WTC11 (cell line): ENCODE results near the gene GPR17. TPM values are rescaled to one million over a fixed set of nuclear protein-coding genes. Genes with fewer than 3 reads are reported as not detected.

Experiments
- ATAC-seq: fragments of 200-7000 bp; cut with Tn5 transposase; 2 replicates; pipeline ENCODE4 v1.10.0; 2021; ENCODE audit warnings: mild to moderate bottlenecking, moderate library complexity
- CTCF ChIA-PET: fragments of 300-600 bp; sonication (Branson Sonifier 250); formaldehyde crosslinking; loops from one replicate; lab custom pipeline; 2021; ENCODE audit warnings: antibody characterized with exemption; lab: Charles Lee
- POLR2A ChIA-PET: fragments of 350-600 bp; sonication (Branson Sonifier 250); formaldehyde crosslinking; loops from one replicate; lab custom pipeline; 2021; ENCODE audit warnings: antibody characterized with exemption; lab: Charles Lee
- DNase-seq: peaks from one replicate; pipeline ENCODE4 v3.0.0; 2021; ENCODE audit warnings: low spot score
- H3K27ac Mint-ChIP-seq: 2 replicates; pipeline ENCODE4 v1.8.0; 2021; ENCODE audit warnings: mixed read lengths
- H3K27me3 Mint-ChIP-seq: 2 replicates; pipeline ENCODE4 v1.8.0; 2021; ENCODE audit warnings: low read depth, mild to moderate bottlenecking, moderate library complexity, mixed read lengths
- H3K36me3 Mint-ChIP-seq: 2 replicates; pipeline ENCODE4 v1.8.0; 2021; ENCODE audit warnings: mixed read lengths
- H3K4me1 Mint-ChIP-seq: 2 replicates; pipeline ENCODE4 v1.8.0; 2022; ENCODE audit warnings: mixed read lengths
- H3K4me3 Mint-ChIP-seq: 2 replicates; pipeline ENCODE4 v1.8.0; 2021; ENCODE audit warnings: mild to moderate bottlenecking, moderate library complexity, mixed read lengths
- H3K9me3 Mint-ChIP-seq: 2 replicates; pipeline ENCODE4 v1.8.0; 2021; ENCODE audit warnings: mixed read lengths
- ATF1 ChIP-seq: sonication (generic); formaldehyde crosslinking; IDR thresholded peaks from 2 replicates; pipeline ENCODE4 v1.8.1; 2023; ENCODE audit warnings: mild to moderate bottlenecking, moderate library complexity, missing genetic modification reagents
- E2F1 ChIP-seq: sonication (generic); formaldehyde crosslinking; IDR thresholded peaks from 2 replicates; pipeline ENCODE4 v1.8.0; 2022; ENCODE audit warnings: mild to moderate bottlenecking, missing genetic modification reagents
- E2F4 ChIP-seq: sonication (generic); formaldehyde crosslinking; IDR thresholded peaks from 2 replicates; pipeline ENCODE4 v1.8.1; 2022; ENCODE audit warnings: low read depth, mild to moderate bottlenecking, moderate library complexity, missing genetic modification reagents, borderline replicate concordance
- ELF4 ChIP-seq: sonication (generic); formaldehyde crosslinking; IDR thresholded peaks from 2 replicates; pipeline ENCODE4 v1.8.1; 2022; ENCODE audit warnings: low read depth, mild to moderate bottlenecking, moderate library complexity, missing genetic modification reagents
- ETV6 ChIP-seq: sonication (generic); formaldehyde crosslinking; IDR thresholded peaks from 2 replicates; pipeline ENCODE4 v1.8.1; 2022; ENCODE audit warnings: mild to moderate bottlenecking, missing genetic modification reagents
- FOXJ3 ChIP-seq: sonication (generic); formaldehyde crosslinking; IDR thresholded peaks from 2 replicates; pipeline ENCODE4 v1.9.0; 2021; ENCODE audit warnings: missing genetic modification reagents, mild to moderate bottlenecking, borderline replicate concordance
- GTF2I ChIP-seq: fragments of 250-450 bp; sonication (Bioruptor Pico); conservative IDR thresholded peaks from 2 replicates; pipeline ENCODE4 v1.4.0; 2021; ENCODE audit warnings: mild to moderate bottlenecking
- JUN ChIP-seq: sonication (generic); formaldehyde crosslinking; IDR thresholded peaks from 2 replicates; pipeline ENCODE4 v1.8.0; 2023; ENCODE audit warnings: mild to moderate bottlenecking, missing genetic modification reagents
- MXD4 ChIP-seq: fragments of 250-450 bp; sonication (Bioruptor Pico); IDR thresholded peaks from 2 replicates; pipeline ENCODE4 v1.8.0; 2021; ENCODE audit warnings: mild to moderate bottlenecking, moderate library complexity, borderline replicate concordance
- PRDM15 ChIP-seq: sonication (generic); formaldehyde crosslinking; IDR thresholded peaks from 2 replicates; pipeline ENCODE4 v1.8.0; 2022; ENCODE audit warnings: missing genetic modification reagents
- TEAD4 ChIP-seq: sonication (generic); formaldehyde crosslinking; IDR thresholded peaks from 2 replicates; pipeline ENCODE4 v1.8.0; 2022; ENCODE audit warnings: mild to moderate bottlenecking, missing genetic modification reagents
- ZNF138 ChIP-seq: sonication (generic); formaldehyde crosslinking; conservative IDR thresholded peaks from 2 replicates; pipeline ENCODE4 v1.8.1; 2022; ENCODE audit warnings: mild to moderate bottlenecking, moderate library complexity, missing genetic modification reagents
- ZNF219 ChIP-seq: sonication (generic); formaldehyde crosslinking; IDR thresholded peaks from 2 replicates; pipeline ENCODE4 v1.8.0; 2023; ENCODE audit warnings: missing genetic modification reagents, mild to moderate bottlenecking, borderline replicate concordance
- ZNF416 ChIP-seq: fragments of 250-450 bp; sonication (Bioruptor Pico); IDR thresholded peaks from 2 replicates; pipeline ENCODE4 v1.9.0; 2021; ENCODE audit warnings: mild to moderate bottlenecking, inconsistent platforms
- ZNF532 ChIP-seq: fragments of 250-450 bp; sonication (Bioruptor Pico); IDR thresholded peaks from 2 replicates; pipeline ENCODE4 v1.9.0; 2021; ENCODE audit warnings: mild to moderate bottlenecking, borderline replicate concordance
- ZSCAN18 ChIP-seq: fragments of 250-450 bp; sonication (Bioruptor Pico); IDR thresholded peaks from 2 replicates; pipeline ENCODE4 v2.1.2; 2022; ENCODE audit warnings: mild to moderate bottlenecking, moderate library complexity
- total RNA-seq: library from RNA; stranded (reverse); gene quantifications from 3 replicates; pipeline ENCODE4 v1.2.3, GENCODE V29; 2021
- TF ChIP-seq, protein P1 (sequence below): sonication (generic); formaldehyde crosslinking; IDR thresholded peaks from 2 replicates; pipeline ENCODE4 v1.8.1; 2022; ENCODE audit warnings: missing genetic modification reagents, borderline replicate concordance

The GPR17 gene
- total RNA-seq, 1 experiment from 2014 or later: not detected

DNA sequence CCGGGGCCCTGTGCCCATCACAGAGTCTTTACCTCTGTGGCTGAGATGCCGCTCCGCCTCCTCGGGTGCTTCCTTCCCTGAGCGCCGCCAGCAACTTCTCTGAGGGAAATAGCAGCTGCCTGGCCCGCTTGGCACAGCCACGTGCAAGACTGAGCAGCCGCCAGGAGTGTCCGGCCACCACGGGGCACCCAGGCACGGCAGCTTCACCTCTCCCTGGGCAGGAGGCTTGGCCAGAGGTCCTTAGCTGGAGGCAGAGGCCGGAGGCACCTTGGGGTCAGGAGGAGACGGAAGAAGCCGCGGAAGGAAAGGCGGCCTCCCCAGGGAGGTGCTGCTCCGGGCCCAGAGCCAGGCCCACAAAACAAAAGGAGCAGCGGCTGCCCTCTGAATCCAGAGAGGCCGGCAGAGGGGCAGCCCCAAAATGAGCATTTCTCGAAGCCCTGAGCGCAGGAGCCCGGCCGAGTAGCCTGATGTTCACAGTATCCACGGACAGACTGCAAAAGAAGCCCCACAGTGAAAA is 35.4 kb downstream of the GPR17 start (continued):
- TF ChIP-seq E2F4 (no peak), ZNF219 (no peak), ETV6 (CRISPR knock-in tag) (no peak), ZNF138 (CRISPR knock-in tag) (no peak), ZNF416 (CRISPR knock-in tag) (no peak), JUN (CRISPR knock-in tag) (no peak), ATF1 (CRISPR knock-in tag) (no peak), ZSCAN18 (CRISPR knock-in tag) (no peak)

DNA sequence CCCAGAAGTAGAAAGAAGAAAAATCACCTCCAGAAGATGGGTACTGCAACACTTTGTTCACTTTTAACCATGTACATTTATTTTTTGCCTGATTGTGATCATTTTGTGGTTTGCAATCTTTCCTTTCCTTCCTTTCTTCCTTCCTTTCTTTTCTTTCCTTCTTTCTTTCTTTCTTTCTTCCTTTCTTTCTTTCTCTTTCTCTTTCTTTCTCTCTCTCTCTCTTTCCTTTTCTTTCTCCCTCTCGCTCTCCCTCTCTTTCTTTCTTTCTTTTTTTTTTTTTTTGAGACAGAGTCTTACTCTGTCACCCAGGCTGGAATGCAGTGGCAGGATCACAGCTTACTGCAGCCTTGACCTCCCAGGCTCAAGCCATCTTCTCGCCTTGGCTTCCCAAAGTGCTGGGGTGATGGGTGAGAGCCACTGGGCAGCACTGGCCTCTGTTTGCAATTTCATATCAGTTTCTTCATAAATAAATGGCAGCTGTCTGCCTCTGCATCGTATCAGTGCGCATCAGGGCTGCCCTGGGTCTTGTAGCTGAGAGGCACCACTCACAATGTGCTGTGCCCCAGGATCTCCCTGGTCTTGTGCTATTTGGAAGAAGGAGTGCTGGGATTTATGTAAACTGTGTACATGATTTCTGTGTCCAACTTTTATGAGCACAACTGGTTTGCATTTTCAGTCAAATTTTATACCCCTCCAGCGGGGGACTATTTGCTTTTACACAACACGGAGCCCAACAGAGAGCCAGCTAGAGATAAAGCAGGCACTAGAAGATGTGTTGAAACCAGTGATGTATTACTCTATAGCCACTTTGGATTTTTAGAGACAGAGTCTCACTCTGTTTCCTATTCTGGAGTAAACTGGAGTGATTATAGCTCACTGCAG is 36.3 kb downstream of the GPR17 start:
- no peak for DNase-seq
- Mint-ChIP-seq H3K9me3 (no peaks in the 10 kb centered on the region), H3K27me3 (peaks cover 15% of the 10 kb centered on the region), H3K4me1 (no peaks in the 10 kb centered on the region), H3K36me3 (no peaks in the 10 kb centered on the region), H3K27ac (no peak overlapping the region), H3K4me3 (no peak overlapping the region)
- ATAC-seq: no peak
- TF ChIP-seq PRDM15: no peak
- TF ChIP-seq, protein P1, sequence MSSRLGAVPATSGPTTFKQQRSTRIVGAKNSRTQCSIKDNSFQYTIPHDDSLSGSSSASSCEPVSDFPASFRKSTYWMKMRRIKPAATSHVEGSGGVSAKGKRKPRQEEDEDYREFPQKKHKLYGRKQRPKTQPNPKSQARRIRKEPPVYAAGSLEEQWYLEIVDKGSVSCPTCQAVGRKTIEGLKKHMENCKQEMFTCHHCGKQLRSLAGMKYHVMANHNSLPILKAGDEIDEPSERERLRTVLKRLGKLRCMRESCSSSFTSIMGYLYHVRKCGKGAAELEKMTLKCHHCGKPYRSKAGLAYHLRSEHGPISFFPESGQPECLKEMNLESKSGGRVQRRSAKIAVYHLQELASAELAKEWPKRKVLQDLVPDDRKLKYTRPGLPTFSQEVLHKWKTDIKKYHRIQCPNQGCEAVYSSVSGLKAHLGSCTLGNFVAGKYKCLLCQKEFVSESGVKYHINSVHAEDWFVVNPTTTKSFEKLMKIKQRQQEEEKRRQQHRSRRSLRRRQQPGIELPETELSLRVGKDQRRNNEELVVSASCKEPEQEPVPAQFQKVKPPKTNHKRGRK (CRISPR knock-in tag): 0 out of 2 replicates have a peak, but pooled peaks have one; percentile 31
- ChIA-PET POLR2A (no interaction called here), CTCF (interaction anchor here (0.6 to 2.8 kb wide), 4 partner anchors 14 to 91 kb away, joined by 3 to 11 read pairs (median 10); no protein-coding TSS in a partner anchor)

DNA sequence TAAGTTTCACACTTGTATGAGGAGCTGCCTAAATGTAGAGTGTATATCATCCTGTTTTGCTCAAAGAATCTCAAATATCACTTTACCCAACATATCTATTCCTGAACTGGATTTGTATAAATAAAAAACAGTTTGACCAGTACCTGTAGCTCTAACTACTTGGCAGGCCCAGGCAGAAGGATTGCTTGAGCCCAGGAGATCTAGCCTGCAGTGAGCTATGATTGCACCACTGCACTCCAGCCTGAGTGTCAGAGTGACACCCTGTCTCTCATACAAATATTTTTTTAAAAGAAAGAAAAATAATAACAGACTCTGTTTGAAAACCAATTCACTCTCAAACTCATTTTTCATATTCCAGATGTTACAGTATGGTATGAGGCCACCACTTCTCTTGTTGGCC is 37.1 kb downstream of the GPR17 start:
- no peak overlapping the region for H3K4me3 Mint-ChIP-seq
- ATAC-seq: no peak
- peaks cover 1% of the 10 kb centered on the region; the same call in 1 of the 2 replicates for H3K36me3 Mint-ChIP-seq
- H3K27ac Mint-ChIP-seq: no peak overlapping the region
- H3K4me1 Mint-ChIP-seq: no peaks in the 10 kb centered on the region
- DNase-seq: no peak
- peaks cover 9% of the 10 kb centered on the region for H3K27me3 Mint-ChIP-seq
- ChIA-PET CTCF (interaction anchor here (0.8 to 2.8 kb wide), 2 partner anchors 13 to 92 kb away, joined by 3 to 11 read pairs; no protein-coding TSS in a partner anchor), POLR2A (no interaction called here)
- peaks cover 3% of the 10 kb centered on the region for H3K9me3 Mint-ChIP-seq
- no peak for TF ChIP-seq ZNF219
- no peak for TF ChIP-seq ELF4
- no peak for TF ChIP-seq TEAD4 (CRISPR knock-in tag)
- TF ChIP-seq MXD4 (CRISPR knock-in tag): no peak
- no peak for TF ChIP-seq FOXJ3 (CRISPR knock-in tag)
- no peak for TF ChIP-seq E2F1 (CRISPR knock-in tag)
- no peak for TF ChIP-seq GTF2I
- TF ChIP-seq ZNF532 (CRISPR knock-in tag): no peak
